ENCODE measurements around the gene ABHD8. TPM values are rescaled to one million over a fixed set of nuclear protein-coding genes. Genes with fewer than 3 reads are reported as not detected.

Gene ABHD8
- total RNA-seq, 1 experiment from 2014 or later = 1.3 TPM

DNA sequence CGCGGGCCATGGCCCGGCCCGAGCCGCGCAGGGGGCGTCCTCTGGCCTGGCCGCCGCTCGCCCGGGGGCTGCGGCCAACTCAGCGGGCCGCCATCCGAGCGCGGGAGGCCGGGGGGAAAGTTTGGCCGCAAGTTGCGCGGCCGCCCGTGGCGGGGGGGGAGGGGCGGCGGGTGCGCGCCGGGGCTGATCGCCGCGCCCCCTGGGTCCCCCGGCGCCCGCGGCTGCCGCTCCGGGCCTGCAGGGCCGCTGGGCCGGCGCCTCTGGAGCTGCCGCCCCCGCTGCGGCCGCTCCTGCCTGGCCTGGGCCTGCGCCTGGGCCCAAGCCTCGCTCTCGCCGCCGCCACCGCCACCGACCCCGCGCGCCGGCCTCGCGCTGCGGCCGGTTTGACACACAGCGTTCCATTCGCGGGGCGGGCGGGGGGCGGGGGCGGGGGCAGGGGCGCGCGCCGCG, 57.7 kb downstream of the ABHD8 start, which contains the start of gene NR2F6:
TSS of gene NR2F6 (minus strand) at position 385 of the 450 bp plus-strand sequence. CDS start 699 bp downstream, outside the sequence.
- H3K27me3 ChIP-seq = no peaks in the 10 kb centered on the region
- H3K4me3 ChIP-seq = peak within 1 kb of the TSS; percentile 66
- H3K9me3 ChIP-seq = no peaks in the 10 kb centered on the region
- no peak for DNase-seq
- peaks cover 19% of the 10 kb centered on the region for H3K36me3 ChIP-seq

- H3K4me3 ChIP-seq = peak overlapping the region; percentile 66
- H3K27me3 ChIP-seq = no peaks in the 10 kb centered on the region
- DNase-seq = no peak
- H3K9me3 ChIP-seq = no peaks in the 10 kb centered on the region
- peaks cover 25% of the 10 kb centered on the region for H3K36me3 ChIP-seq
Measured at GRCh38 chr19:17244618-17245534, 58.3 kb downstream of the ABHD8 start.

GRCh38 chr19:17243830-17244617, 59.2 kb downstream of the ABHD8 start:
- peak; percentile 73 for DNase-seq
- Histone ChIP-seq H3K27me3 (no peaks in the 10 kb centered on the region), H3K36me3 (peaks cover 29% of the 10 kb centered on the region), H3K4me3 (peak overlapping the region; percentile 66), H3K9me3 (no peaks in the 10 kb centered on the region)

GRCh38 chr19:17243211-17243829, 59.9 kb downstream of the ABHD8 start:
- H3K36me3 ChIP-seq = peaks cover 36% of the 10 kb centered on the region
- H3K4me3 ChIP-seq = peak overlapping the region; percentile 66
- no peaks in the 10 kb centered on the region for H3K9me3 ChIP-seq
- H3K27me3 ChIP-seq = no peaks in the 10 kb centered on the region
- DNase-seq = no peak

DNA sequence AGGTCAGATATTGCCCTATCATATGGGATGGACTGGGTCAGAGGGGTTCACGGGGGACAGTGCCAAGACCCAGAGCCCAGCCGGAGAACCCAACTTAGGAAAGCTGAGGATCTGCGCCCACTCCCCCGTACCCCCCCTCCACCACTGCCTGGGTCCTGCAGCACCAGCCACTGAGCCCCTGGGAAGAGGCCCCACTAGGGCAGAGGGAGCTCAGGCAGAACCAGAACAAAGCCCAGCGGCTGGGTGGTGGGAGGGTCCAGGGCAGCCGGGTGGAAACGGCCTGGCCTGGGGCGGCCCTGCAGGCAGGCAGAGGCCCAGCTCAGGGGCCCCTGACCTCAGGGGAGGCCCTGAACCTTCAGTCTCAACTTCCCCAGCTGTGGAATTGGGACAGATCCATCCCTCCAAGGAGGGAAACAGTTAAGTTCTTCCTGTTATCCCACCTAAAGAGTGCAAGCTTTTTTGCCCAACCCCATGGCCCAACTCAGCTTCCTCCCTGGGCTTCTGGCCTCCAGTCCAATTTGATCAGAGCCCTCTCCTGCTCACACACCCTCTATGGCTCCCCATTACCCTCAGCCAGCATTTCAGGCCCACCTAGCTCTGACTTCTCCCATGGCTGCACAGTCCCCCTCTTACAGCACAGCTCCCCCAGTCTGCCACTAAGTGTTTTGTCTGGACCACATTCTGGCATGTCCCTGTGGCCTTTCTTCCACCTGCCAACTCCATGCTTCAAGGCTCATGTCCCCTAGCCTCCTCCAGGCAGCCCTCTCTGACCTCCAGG, 60.6 kb downstream of the ABHD8 start:
- H3K9me3 ChIP-seq = no peaks in the 10 kb centered on the region
- H3K36me3 ChIP-seq = peaks cover 43% of the 10 kb centered on the region
- no peaks in the 10 kb centered on the region for H3K27me3 ChIP-seq
- H3K4me3 ChIP-seq = peak overlapping the region; percentile 66; the same call in 1 of the 2 replicates
- DNase-seq = no peak

Other genes with a start within 250 kb of the ABHD8 start
- 8.6 and 9.8 TPM in 2 replicates for gene HAUS8, start 228.0 kb downstream of the ABHD8 start, total RNA-seq (2014; rRNA removed; shearing (Covaris generic); ENCODE audit: low replicate concordance)
- gene MYO9B, start 227.6 kb downstream of the ABHD8 start, total RNA-seq (2014; rRNA removed; shearing (Covaris generic); ENCODE audit: low replicate concordance) = 18.4 and 20.4 TPM in 2 replicates
- gene USE1, start 88.1 kb downstream of the ABHD8 start, total RNA-seq (2014; rRNA removed; shearing (Covaris generic); ENCODE audit: low replicate concordance) = 63.4 and 77.0 TPM in 2 replicates
- 2.8 and 7.8 TPM in 2 replicates for gene OCEL1, start 77.2 kb downstream of the ABHD8 start, total RNA-seq (2014; rRNA removed; shearing (Covaris generic); ENCODE audit: low replicate concordance)
- 87.8 and 95.5 TPM in 2 replicates for gene NR2F6, start 57.5 kb downstream of the ABHD8 start, total RNA-seq (2014; rRNA removed; shearing (Covaris generic); ENCODE audit: low replicate concordance)
- not detected in 2 replicates for gene USHBP1, start 38.7 kb downstream of the ABHD8 start, total RNA-seq (2014; rRNA removed; shearing (Covaris generic); ENCODE audit: low replicate concordance)
- 112 and 258 TPM in 2 replicates for gene BABAM1, start 36.0 kb downstream of the ABHD8 start, total RNA-seq (2014; rRNA removed; shearing (Covaris generic); ENCODE audit: low replicate concordance)
- gene ANKLE1, start 21.5 kb downstream of the ABHD8 start, total RNA-seq (2014; rRNA removed; shearing (Covaris generic); ENCODE audit: low replicate concordance) = 0.10 and 0.46 TPM in 2 replicates
- gene MRPL34, start 2.4 kb upstream of the ABHD8 start, total RNA-seq (2014; rRNA removed; shearing (Covaris generic); ENCODE audit: low replicate concordance) = 17.2 and 26.2 TPM in 2 replicates
- 9.1 and 11.6 TPM in 2 replicates for gene DDA1, start 6.1 kb upstream of the ABHD8 start, total RNA-seq (2014; rRNA removed; shearing (Covaris generic); ENCODE audit: low replicate concordance)
- gene ANO8, start 31.4 kb upstream of the ABHD8 start, total RNA-seq (2014; rRNA removed; shearing (Covaris generic); ENCODE audit: low replicate concordance) = 1.4 and 3.6 TPM in 2 replicates
- gene GTPBP3, start 34.1 kb upstream of the ABHD8 start, total RNA-seq (2014; rRNA removed; shearing (Covaris generic); ENCODE audit: low replicate concordance) = 23.2 and 25.7 TPM in 2 replicates
- gene PLVAP, start 73.9 kb upstream of the ABHD8 start, total RNA-seq (2014; rRNA removed; shearing (Covaris generic); ENCODE audit: low replicate concordance) = not detected in 2 replicates
- gene CCDC194, start 90.8 kb upstream of the ABHD8 start, total RNA-seq (2014; rRNA removed; shearing (Covaris generic); ENCODE audit: low replicate concordance) = not detected in 2 replicates
- gene BST2, start 102.2 kb upstream of the ABHD8 start, total RNA-seq (2014; rRNA removed; shearing (Covaris generic); ENCODE audit: low replicate concordance) = 128 and 138 TPM in 2 replicates
- gene MVB12A, start 116.6 kb upstream of the ABHD8 start, total RNA-seq (2014; rRNA removed; shearing (Covaris generic); ENCODE audit: low replicate concordance) = 28.8 and 78.4 TPM in 2 replicates
- gene TMEM221, start 145.2 kb upstream of the ABHD8 start, total RNA-seq (2014; rRNA removed; shearing (Covaris generic); ENCODE audit: low replicate concordance) = not detected in 2 replicates
- gene NXNL1, start 157.5 kb upstream of the ABHD8 start, total RNA-seq (2014; rRNA removed; shearing (Covaris generic); ENCODE audit: low replicate concordance) = not detected in 2 replicates
- 6.3 and 6.5 TPM in 2 replicates for gene SLC27A1, start 167.1 kb upstream of the ABHD8 start, total RNA-seq (2014; rRNA removed; shearing (Covaris generic); ENCODE audit: low replicate concordance)
- gene PGLS, start 208.2 kb upstream of the ABHD8 start, total RNA-seq (2014; rRNA removed; shearing (Covaris generic); ENCODE audit: low replicate concordance) = 87.7 and 149 TPM in 2 replicates

Measured in MG63 (cell line).